NCI-H774 (cell line): ENCODE results near the gene STRADB.
"Not testable (repeated sequence)": the region's sequence is repeated elsewhere in the genome, so short reads cannot be mapped to it uniquely, and the experiment has no call there.

Experiments
- DNase-seq: peaks from one replicate; lab custom pipeline; 2025; lab: John Stamatoyannopoulos, UW

The STRADB gene

DNA sequence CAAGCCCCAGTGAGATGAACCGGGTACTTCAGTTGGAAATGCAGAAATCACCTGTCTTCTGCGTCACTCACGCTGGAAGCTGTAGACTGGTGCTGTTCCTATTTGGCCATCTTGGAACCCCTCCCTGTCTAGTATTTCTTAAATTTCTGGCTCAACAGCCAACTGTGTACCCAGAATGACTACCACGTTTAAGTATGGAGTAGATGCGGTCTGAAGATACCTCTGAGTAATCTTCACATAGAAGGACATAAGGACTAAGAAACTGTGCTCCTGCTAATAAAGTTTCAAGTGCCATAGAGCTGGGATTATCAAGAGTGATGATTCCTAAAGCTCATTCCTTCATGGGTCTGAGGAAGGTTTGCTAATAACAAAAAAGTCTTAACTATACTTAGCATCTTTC, 20.7 kb upstream of the STRADB start:
- no peak for DNase-seq

DNA sequence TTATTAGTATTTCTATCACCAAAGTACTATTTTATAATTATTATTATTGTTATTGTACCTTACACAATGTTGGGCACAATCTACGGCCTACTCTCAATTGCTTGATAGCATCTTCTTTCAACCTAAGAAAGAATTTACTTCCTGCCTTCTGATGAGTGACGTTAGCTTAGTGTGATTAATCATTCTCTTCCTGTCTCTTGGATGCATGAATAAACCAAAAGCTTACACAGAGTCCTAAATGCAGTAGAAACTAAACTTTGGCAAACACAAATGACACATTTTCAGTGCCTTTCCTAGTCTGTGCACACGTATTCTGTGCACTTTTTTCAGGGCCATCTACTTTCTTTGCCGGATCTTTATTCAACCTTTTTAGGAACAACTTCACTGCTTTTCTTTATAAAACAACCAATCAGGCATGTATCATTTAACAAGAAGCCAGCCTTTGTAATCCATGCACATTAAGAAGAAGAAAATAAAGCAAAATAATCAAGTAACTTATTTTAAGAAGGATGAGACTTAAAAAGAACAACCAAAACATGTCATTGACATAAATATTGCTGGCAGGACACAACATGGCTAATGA, 19.4 kb upstream of the STRADB start:
- DNase-seq = no peak

GRCh38 chr2:201432621-201433393, 18.7 kb upstream of the STRADB start:
- no peak for DNase-seq

DNA sequence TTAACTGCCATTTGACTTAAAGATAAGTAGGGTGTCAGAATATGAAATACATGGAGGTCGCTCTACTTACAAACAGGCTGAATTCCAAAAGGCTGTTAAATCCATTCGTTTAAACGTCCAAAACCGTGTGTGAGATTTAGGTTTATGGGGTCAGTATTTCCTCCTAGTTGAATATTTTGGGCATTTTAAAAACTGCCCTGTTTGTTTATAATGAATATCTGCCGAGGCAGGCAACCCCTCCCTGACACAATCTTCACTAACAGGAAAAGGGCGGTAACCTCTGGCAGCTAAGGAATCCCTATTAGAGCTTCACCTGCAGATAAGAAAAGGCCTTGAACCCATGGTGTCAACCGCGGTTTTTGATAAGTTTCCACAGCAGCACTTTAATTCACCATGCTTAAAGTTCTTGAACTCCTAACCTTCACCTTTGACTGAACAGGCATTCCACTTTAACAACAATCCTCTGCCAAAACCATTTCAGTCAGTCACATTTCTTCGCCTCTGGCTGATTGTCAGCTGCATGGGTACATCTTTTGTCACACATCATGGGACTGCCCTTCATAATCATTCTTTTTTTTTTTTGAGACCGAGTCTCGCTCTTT, 18.0 kb upstream of the STRADB start:
- DNase-seq = no peak

GRCh38 chr2:201436141-201436540, 15.4 kb upstream of the STRADB start:
- DNase-seq = no peak

GRCh38 chr2:201439336-201439922, 12.1 kb upstream of the STRADB start:
- not testable (repeated sequence) for DNase-seq

DNA sequence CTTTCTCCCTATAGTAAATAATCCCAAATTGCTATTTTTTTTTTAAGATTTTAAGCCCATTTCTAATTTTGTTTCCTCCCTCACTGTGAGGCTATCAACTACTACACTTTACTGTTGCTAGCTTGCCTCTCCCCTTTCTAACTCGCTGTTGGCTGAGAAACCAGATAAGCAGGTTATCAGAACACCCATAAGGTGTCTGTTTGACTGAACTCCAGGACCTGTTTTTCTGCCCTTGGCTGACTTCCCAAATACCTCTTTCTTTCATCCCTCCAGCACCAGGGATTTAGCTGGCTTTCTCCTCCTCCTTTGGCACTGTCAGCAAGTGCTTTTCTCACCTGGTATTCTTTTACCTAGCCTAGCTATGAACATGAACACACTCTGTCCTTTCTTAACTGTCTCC, 11.4 kb upstream of the STRADB start:
- peak; percentile 37 for DNase-seq

- no peak for DNase-seq
Measured at GRCh38 chr2:201441409-201441808, 10.1 kb upstream of the STRADB start.

- DNase-seq = no peak
Measured at GRCh38 chr2:201444746-201445465, 6.6 kb upstream of the STRADB start.

GRCh38 chr2:201447086-201447485, 4.5 kb upstream of the STRADB start:
- DNase-seq = no peak

GRCh38 chr2:201448061-201448460, 3.5 kb upstream of the STRADB start:
- DNase-seq = no peak

- no peak for DNase-seq
Measured at GRCh38 chr2:201448701-201449100, 2.8 kb upstream of the STRADB start.

GRCh38 chr2:201450954-201451291, 617 bp upstream of the STRADB start:
- DNase-seq = no peak

GRCh38 chr2:201452058-201452921, 750 bp downstream of the STRADB start:
- DNase-seq = no peak

DNA sequence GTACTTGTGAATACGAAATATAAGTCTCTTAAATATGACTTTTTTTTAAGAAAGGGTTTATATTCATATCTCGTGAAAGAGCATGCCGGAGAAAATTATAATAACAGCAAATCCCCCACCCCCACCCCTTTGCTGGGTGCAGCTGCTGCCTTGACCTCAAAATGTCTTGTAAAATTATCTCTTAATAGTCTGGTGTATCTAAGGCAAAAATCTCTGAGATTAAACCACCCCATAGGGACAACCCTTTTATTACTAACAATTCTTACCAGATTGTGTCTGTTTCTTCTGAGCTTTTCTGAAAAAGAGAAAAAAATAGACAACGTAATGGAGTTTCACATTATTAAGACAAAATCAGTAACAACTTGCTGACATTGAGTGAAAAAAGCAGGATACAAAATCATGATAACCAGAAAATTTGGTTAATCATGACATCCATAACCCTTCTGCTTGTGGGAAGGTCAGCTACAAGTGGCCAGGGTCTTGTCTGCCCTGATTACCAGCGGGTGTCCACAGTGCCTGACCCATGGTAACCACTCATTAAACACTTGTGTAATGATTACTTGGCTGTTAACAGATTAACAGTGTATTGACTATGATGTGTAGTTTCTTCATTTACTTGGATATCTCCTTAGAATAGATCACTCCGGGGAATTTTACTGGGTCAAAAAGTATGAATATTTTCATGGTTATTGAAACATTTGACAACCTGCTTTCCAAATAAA, 1.5 kb downstream of the STRADB start:
- DNase-seq = no peak

- DNase-seq = no peak
Measured at GRCh38 chr2:201458381-201458780, 6.8 kb downstream of the STRADB start.

DNA sequence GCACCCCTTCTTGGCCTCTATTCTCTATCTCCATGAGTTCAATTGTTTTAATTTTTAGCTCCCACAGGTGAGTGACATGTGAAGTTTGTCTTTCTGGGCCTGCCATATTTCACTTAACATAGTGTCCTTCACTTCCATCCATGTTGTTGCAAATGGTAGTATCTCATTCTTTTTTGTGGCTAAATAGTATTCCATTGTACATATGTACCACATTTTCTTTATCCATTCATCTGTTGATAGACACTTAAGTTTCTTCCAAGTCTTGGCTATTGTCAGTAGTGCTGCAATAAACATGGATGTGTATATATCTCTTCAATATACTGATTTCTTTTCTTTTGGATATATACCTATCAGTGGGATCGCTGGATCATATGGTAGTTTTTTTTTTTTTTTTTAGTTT, 9.0 kb downstream of the STRADB start:
- no peak for DNase-seq

DNA sequence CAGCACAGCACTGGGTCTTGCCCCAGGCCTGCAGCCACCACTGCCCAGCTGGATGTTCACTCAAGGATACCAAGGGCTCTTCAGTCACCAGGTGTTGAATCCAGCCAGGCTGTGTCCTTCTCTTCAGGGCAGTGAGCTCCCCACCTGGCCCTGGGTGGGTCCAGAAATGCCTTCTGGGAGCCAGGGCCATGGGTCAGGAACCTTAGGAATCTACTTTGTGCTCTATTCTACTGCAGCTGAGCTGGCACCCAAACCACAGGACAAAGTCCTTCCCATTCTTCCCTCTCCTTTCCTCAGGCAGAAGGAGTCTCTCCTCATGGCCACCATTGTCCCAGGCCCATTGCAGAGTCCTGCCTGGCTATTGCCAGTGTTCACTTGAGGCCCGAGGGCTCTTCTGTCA, 13.0 kb downstream of the STRADB start:
- DNase-seq = no peak

DNA sequence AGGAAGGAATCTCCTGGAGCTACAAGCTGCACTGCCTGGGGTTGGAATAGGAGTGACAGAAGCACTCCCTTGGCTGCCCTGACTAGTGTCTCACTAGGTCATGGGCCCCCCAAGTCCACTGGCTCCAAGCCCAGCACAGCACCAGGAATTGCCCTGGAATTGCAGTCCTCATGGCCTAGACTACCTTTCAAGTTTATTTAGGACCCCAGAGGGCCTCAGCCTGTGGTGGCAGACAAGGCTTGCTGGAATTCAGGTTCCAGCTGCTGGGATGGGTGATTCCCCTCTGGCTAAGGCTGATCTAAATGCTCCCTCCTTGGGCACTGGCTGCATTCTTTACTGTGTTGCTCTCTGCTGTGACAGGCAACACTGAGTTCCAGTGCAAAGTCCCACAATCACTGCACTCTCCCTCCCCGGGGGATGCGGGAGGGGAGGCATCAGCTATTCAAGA, 14.0 kb downstream of the STRADB start:
- no peak for DNase-seq

- DNase-seq = no peak
Measured at GRCh38 chr2:201466050-201466675, 14.6 kb downstream of the STRADB start.
